ENCODE measurements around the gene KIF7. TPM values are rescaled to one million over a fixed set of nuclear protein-coding genes. Genes with fewer than 3 reads are reported as not detected.

The KIF7 gene
- polyA plus RNA-seq, 6 donors from 2014 or later, result 0.15 TPM; not detected in 5

GRCh38 chr15:89666184-89666857 is 11.1 kb upstream of the KIF7 start:
- DNase-seq (no peak), ATAC-seq (ENCODE audit: low read depth in 2 of 2) (no peak)
- H3K4me3 Mint-ChIP-seq, result peak overlapping the region in 2 of 8 donors; percentile 10 to 59
- no peak overlapping the region for H3K27ac Mint-ChIP-seq
- peaks cover 30 to 57% (median 48%) of the 10 kb centered on the region in 3 donors for H3K27me3 Mint-ChIP-seq
- no peaks in the 10 kb centered on the region for H3K36me3 Mint-ChIP-seq
- H3K4me1 Mint-ChIP-seq, result peaks cover 0 to 4% (median 4%) of the 10 kb centered on the region in 3 donors
- peaks cover 0 to 3% (median 0%) of the 10 kb centered on the region in 7 donors for H3K9me3 Mint-ChIP-seq

DNA sequence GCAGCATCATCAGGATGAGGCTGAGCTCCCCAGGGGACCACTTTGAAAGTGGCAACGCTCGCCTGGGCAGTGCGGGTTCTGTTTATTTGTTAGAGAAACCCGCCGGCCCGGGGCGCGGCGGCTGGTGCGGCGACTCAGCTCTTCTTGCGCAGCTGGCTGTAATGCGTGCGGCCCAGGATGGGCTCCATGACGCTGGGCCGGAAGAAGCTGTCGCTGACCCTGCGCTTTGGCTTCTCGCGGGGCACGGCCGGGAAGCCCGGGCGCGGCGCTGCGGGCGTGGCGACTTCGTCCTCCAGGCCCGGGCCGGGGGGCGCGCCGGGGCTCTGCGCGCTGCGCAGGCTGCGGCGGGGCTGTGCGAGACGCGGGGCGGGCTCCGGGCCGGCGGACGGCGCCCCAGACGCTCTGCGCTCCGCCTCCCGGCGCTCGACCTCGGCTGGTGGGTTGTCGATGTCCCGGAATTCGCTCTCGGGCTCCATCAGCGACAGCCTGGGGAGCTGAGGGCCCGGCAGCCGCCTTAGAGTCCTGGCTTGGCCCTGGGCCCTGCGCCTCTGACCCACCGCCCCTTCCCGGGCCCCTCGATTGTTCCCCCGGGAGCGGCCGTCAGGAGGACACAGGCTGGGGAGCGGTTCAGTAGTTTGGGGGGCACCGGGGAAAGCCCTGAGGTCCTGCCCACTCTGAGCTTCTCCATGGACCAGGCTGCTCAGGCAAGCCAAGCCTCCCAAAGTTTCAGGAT is 10.3 kb upstream of the KIF7 start:
- DNase-seq (no peak), ATAC-seq (ENCODE audit: low read depth in 2 of 2) (no peak)
- Mint-ChIP-seq H3K9me3 (peaks cover 0 to 3% (median 0%) of the 10 kb centered on the region in 7 donors), H3K27me3 (peaks cover 34 to 55% (median 45%) of the 10 kb centered on the region in 3 donors), H3K27ac (no peak overlapping the region), H3K36me3 (no peaks in the 10 kb centered on the region), H3K4me3 (peak overlapping the region in 1 of 8 donors; percentile 10), H3K4me1 (peaks cover 0 to 4% (median 4%) of the 10 kb centered on the region in 3 donors)

- peaks cover 41 to 58% (median 49%) of the 10 kb centered on the region in 3 donors for H3K27me3 Mint-ChIP-seq
- peak overlapping the region in 5 of 8 donors; percentile 15 to 53 (median 41) for H3K4me3 Mint-ChIP-seq
- DNase-seq, result no peak
- H3K9me3 Mint-ChIP-seq, result peaks cover 0 to 4% (median 0%) of the 10 kb centered on the region in 7 donors
- no peaks in the 10 kb centered on the region for H3K36me3 Mint-ChIP-seq
- peak overlapping the region in 1 of 6 donors; percentile 53 for H3K27ac Mint-ChIP-seq
- H3K4me1 Mint-ChIP-seq, result peaks cover 0 to 4% (median 4%) of the 10 kb centered on the region in 3 donors
- ATAC-seq (ENCODE audit: low read depth in 2 of 2), result no peak
Measured at GRCh38 chr15:89664441-89665350, 9.4 kb upstream of the KIF7 start.

- H3K4me3 Mint-ChIP-seq, result no peak overlapping the region
- no peak for DNase-seq
- no peak overlapping the region for H3K27ac Mint-ChIP-seq
- no peaks in the 10 kb centered on the region for H3K36me3 Mint-ChIP-seq
- H3K9me3 Mint-ChIP-seq, result peaks cover 0 to 3% (median 0%) of the 10 kb centered on the region in 7 donors
- no peak for ATAC-seq (ENCODE audit: low read depth in 2 of 2)
- H3K27me3 Mint-ChIP-seq, result peaks cover 47 to 60% (median 55%) of the 10 kb centered on the region in 3 donors
- H3K4me1 Mint-ChIP-seq, result peaks cover 0 to 4% (median 4%) of the 10 kb centered on the region in 3 donors
Measured at GRCh38 chr15:89662893-89663626, 7.8 kb upstream of the KIF7 start.

DNA sequence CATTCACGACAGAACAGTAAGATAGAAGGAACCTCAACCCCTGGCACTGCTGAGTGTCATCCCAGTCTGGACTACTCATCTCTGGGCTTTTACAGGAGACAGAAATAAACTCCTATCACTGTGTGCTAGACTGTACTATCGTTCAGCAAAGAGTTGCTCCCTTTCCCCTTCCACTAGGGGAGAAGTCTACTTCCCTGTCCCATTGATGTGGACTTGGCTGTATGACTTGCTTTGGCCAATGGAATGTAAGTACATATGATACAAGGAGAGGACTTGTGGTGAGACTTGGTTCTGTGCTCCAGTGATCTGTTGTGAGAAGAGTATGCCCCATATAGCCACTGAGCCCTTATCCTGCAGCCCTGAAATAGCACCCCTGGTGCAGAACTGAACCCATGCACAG is 5.3 kb upstream of the KIF7 start:
- Mint-ChIP-seq H3K27me3 (peaks cover 58 to 61% (median 59%) of the 10 kb centered on the region in 3 donors), H3K4me1 (peaks cover 0 to 11% (median 7%) of the 10 kb centered on the region in 3 donors), H3K4me3 (no peak overlapping the region), H3K9me3 (peaks cover 0 to 2% (median 0%) of the 10 kb centered on the region in 7 donors), H3K27ac (no peak overlapping the region), H3K36me3 (peaks cover 0 to 4% of the 10 kb centered on the region in 2 donors)
- no peak for DNase-seq
- no peak for ATAC-seq (ENCODE audit: low read depth in 2 of 2)

- ATAC-seq (ENCODE audit: low read depth in 2 of 2), result no peak
- peaks cover 0 to 4% of the 10 kb centered on the region in 2 donors for H3K36me3 Mint-ChIP-seq
- DNase-seq, result no peak
- H3K9me3 Mint-ChIP-seq, result peaks cover 0 to 2% (median 0%) of the 10 kb centered on the region in 7 donors
- H3K27me3 Mint-ChIP-seq, result peaks cover 57 to 62% (median 59%) of the 10 kb centered on the region in 3 donors
- peak overlapping the region in 1 of 6 donors; percentile 1 for H3K27ac Mint-ChIP-seq
- no peak overlapping the region for H3K4me3 Mint-ChIP-seq
- peaks cover 6 to 13% (median 10%) of the 10 kb centered on the region in 3 donors for H3K4me1 Mint-ChIP-seq
Measured at GRCh38 chr15:89659295-89659694, 4.0 kb upstream of the KIF7 start.

- peaks cover 60 to 73% (median 63%) of the 10 kb centered on the region in 3 donors for H3K27me3 Mint-ChIP-seq
- no peak overlapping the region for H3K4me3 Mint-ChIP-seq
- DNase-seq (no peak), ATAC-seq (ENCODE audit: low read depth in 2 of 2) (no peak)
- H3K9me3 Mint-ChIP-seq, result peaks cover 0 to 2% (median 0%) of the 10 kb centered on the region in 7 donors
- peaks cover 0 to 4% of the 10 kb centered on the region in 2 donors for H3K36me3 Mint-ChIP-seq
- peaks cover 9 to 17% (median 12%) of the 10 kb centered on the region in 3 donors for H3K4me1 Mint-ChIP-seq
- no peak overlapping the region for H3K27ac Mint-ChIP-seq
Measured at GRCh38 chr15:89657686-89658200, 2.5 kb upstream of the KIF7 start.

GRCh38 chr15:89656116-89656815 is 999 bp upstream of the KIF7 start:
- H3K27ac Mint-ChIP-seq, result no peak overlapping the region
- ATAC-seq (ENCODE audit: low read depth in 2 of 2), result no peak
- H3K27me3 Mint-ChIP-seq, result peaks cover 50 to 75% (median 62%) of the 10 kb centered on the region in 3 donors
- peak overlapping the region in 6 of 8 donors; percentile 62 to 81 (median 76) for H3K4me3 Mint-ChIP-seq
- H3K4me1 Mint-ChIP-seq, result peaks cover 9 to 17% (median 12%) of the 10 kb centered on the region in 3 donors
- peaks cover 0 to 4% of the 10 kb centered on the region in 2 donors for H3K36me3 Mint-ChIP-seq
- H3K9me3 Mint-ChIP-seq, result peaks cover 0 to 2% (median 0%) of the 10 kb centered on the region in 7 donors
- no peak for DNase-seq

DNA sequence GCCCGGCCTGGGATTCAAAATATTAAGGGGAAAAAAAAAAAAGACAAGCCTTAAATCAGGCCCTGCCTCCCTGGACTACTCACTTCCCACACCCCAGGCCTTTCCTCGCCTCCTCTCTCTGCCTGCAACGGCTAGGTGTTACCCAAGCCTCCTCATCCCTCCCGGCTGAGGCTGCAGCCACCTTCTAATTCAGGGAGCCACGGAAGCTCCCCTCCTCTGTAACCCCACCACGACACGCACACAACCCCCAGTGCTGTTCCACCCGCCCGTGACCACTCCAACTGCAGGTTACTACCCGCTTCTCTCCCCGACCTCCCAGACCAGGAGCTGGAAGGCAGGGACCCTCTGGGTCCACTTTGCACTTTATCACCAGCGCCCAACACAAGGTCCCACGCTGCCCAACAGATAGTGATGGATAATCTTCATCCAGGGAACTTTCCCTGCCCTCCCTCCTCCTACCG is 936 bp downstream of the KIF7 start:
- H3K27ac Mint-ChIP-seq, result no peak overlapping the region
- peaks cover 0 to 2% (median 0%) of the 10 kb centered on the region in 7 donors for H3K9me3 Mint-ChIP-seq
- peaks cover 36 to 64% (median 51%) of the 10 kb centered on the region in 3 donors for H3K27me3 Mint-ChIP-seq
- H3K4me1 Mint-ChIP-seq, result peaks cover 9 to 17% (median 12%) of the 10 kb centered on the region in 3 donors
- H3K4me3 Mint-ChIP-seq, result peak overlapping the region in 7 of 8 donors; percentile 19 to 72 (median 60)
- DNase-seq (no peak), ATAC-seq (ENCODE audit: low read depth in 2 of 2) (no peak)
- H3K36me3 Mint-ChIP-seq, result peaks cover 0 to 4% of the 10 kb centered on the region in 2 donors

DNA sequence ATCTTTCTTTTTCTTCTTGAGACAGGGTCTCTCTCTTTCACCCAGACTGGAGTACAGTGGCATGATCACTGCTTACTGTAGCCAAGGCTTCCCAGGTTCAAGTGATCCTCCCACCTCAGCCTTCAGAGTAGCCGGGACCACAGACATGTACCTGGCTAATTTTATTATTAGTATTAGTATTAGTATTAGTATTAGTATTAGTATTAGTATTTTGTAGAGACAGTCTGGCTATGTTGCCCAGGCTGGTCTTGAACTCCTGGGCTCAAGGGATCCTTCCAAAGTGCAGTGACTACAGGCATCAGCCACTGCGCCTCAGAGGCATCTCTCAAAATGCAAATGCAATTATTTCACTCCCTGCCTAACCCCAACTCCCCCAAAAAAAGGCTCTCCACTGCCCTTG is 1.7 kb downstream of the KIF7 start:
- Mint-ChIP-seq H3K9me3 (no peaks in the 10 kb centered on the region), H3K27ac (no peak overlapping the region), H3K36me3 (peaks cover 0 to 4% of the 10 kb centered on the region in 2 donors), H3K4me3 (peak overlapping the region in 2 of 8 donors; percentile 42 to 54), H3K4me1 (peaks cover 9 to 17% (median 12%) of the 10 kb centered on the region in 3 donors), H3K27me3 (peaks cover 30 to 59% (median 46%) of the 10 kb centered on the region in 3 donors)
- DNase-seq, result no peak
- ATAC-seq (ENCODE audit: low read depth in 2 of 2), result no peak

GRCh38 chr15:89652666-89653065 is 2.6 kb downstream of the KIF7 start:
- peaks cover 9 to 18% (median 12%) of the 10 kb centered on the region in 3 donors for H3K4me1 Mint-ChIP-seq
- H3K9me3 Mint-ChIP-seq, result no peaks in the 10 kb centered on the region
- H3K36me3 Mint-ChIP-seq, result peaks cover 0 to 4% of the 10 kb centered on the region in 2 donors
- H3K27me3 Mint-ChIP-seq, result peaks cover 26 to 53% (median 41%) of the 10 kb centered on the region in 3 donors
- no peak for DNase-seq
- H3K4me3 Mint-ChIP-seq, result no peak overlapping the region
- no peak overlapping the region for H3K27ac Mint-ChIP-seq
- ATAC-seq (ENCODE audit: low read depth in 2 of 2), result no peak

All from naive B cell (primary cell).